GM19043 (cell line): ENCODE results near the gene BCL11A.

Experiments used
- ATAC-seq: cut with Tn5 transposase; IDR thresholded peaks from one replicate; pipeline ENCODE4 v1.9.1; 2021; ENCODE audit warnings: low read depth; ENCODE audit not compliant: unreplicated experiment

The BCL11A gene

DNA sequence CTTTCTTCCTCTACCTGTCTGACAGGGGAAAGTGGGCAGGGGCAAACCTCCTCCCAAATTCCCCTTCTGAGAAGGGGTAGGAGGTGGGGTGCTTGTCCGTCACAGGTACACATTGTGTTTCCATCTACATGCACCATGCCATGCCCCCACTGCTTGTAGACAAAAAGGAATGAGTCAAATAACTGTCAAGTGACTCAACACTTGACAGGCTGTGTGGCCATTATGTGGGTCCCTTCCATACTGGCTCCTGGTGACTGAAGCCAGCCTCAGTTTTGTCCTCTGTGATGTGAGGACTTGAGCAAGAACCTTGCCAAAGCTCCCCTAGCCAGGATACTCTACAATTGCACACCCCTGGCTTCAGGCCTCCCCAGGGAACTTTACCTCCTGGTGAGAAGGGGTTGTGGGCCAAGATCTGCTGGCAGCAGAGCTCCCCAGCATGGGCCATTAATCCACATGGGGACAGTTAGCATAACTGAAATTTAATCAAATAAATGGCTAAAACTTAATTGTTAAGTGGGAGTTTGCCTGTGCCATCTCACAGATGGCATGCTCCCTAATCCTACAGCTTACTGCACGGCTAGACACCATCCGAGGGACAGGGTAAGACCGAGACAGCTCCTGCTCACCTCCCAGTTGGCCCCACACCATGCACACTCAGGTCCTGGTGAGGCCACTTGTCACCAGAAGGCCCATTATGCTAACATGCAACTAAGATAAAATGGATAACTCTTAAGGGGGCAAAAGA, 140.2 kb downstream of the BCL11A start:
- ATAC-seq, result peak; percentile 34

DNA sequence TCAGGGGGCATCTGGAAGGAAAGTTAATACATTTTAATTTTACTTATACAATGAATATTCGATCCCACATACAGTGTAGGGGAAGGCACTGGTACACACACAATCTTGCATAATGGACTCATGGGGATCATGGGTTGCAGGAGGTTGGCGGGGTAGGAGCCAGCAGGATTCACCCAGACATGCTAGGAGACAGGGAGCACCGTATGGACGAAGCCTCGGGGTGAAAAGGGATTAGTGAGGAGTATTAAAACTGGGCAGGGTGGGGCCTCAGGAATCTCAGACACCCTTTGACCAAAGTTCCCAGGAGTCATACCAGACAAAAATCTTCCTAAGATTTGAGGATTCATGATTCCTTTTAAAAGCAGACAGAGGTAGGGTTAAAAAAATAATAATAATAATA, 140.8 kb downstream of the BCL11A start:
- ATAC-seq, result no peak

DNA sequence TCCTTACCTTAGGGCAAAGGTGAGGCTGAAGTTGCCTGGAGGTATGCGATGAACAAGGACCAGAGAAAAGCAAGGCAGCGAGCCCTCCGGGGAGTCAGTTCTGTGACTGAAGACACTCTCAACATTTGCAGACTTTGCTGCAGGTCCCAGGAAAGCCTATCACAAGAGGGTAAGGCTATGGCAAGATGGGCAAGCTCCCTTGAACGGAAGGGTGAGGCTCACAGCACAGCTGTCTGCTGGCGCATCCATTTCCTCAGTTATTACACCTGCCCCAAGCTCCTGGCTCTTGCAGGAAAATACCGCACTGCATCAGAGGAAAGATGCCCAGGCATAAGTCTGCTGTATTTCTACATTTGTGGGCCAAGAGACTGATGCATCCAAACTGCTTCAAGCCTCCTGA, 141.4 kb downstream of the BCL11A start:
- no peak for ATAC-seq

DNA sequence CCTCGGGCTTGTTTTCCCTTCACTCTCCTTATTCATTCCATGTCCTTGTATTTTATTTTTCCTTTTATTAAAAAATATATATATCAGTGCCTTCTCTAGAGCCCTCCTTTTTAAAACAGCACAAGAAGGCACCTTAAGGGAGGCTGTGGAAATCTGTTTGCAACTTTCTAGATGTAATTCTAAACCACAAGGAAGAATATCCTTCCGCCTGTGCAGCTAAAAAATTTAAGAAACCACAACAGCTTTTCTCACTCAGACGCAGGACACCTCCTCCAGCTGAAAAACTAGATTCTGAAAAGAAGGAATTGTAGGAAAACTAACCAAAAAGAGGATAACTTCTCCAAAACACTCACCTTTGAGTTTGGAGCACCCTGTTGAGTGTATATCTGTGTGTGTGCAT, 142.2 kb downstream of the BCL11A start:
- ATAC-seq, result no peak

DNA sequence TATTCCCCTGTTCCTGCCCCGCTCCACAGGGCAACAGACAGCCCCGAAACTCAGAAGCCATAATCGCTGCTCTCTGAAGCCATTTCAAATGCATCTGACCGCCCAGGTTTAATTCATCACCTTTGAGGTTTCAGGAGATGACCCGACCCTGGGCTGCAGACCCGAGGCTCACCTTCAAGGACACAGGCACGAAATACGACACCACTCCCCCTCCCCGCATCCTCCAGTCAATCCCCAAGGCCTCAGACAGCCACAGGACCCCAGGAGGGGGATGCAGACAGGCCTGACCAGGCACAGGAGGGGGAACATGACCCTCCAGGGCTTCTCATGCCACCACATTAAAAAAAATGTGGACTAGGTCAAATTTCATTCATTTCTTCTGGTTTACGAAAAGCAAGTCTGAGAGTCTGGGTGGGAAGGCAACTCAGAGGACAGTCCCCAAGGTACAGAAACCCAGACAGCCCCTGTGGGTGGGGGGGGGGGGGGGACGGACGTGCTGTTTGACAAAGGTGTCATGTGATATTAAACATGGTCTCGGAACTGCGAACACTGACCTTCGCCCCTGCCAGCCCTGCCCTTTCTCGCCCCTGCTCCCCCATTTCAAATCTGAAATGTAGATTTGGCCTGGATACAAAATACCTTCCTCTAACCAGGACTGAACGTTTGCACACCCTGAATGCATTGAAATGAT, 142.9 kb downstream of the BCL11A start:
- ATAC-seq, result no peak

DNA sequence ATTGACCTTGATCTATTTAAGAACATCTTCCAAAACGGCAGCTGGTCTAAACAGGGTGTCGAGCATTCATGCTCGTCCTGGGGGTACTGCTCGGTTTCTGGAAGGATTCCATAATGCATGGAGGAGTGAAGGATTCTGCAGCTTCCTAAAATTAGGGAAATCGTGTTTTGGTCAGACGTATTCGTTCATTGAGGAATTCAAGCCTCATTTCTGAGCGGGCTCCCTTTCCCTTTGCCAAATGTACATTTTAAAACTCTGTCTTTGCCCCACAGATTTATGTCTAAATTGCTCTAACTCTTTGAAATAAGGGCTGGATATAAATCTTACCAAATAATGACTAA, 144.0 kb downstream of the BCL11A start:
- ATAC-seq, result no peak

DNA sequence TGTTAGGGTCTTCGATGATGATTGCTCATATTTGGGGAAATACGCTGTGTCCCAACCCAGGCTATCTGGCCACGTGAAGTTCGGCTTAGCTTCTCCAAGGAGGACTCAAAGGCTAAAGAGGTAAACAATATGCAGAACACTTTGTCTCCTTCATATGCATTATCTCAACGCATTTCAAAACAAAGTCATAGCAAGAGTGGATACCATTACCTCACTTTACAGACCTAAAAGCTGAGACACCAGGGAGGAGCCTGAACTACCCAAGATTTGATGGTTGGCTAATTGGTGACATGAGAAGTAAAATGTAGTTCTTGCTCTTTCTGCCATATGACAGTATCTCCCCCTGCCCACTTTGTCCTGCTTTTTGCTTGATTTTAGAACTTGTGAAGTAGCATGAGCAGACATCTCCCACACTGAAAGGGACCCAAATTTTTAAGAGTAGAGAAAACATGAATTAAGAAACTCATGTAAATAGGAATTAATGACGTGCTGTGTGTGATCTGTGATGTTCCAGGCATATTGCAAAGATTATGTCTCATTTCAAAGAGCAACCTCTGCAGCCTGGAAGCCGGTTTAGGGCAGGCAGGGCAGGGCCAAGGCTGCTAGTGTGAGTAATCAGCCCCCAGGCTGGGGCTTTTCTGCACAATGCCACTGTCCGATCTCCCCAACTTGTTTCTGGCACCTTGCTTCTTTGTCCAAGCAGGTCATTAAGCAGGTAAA, 144.5 kb downstream of the BCL11A start:
- no peak for ATAC-seq

DNA sequence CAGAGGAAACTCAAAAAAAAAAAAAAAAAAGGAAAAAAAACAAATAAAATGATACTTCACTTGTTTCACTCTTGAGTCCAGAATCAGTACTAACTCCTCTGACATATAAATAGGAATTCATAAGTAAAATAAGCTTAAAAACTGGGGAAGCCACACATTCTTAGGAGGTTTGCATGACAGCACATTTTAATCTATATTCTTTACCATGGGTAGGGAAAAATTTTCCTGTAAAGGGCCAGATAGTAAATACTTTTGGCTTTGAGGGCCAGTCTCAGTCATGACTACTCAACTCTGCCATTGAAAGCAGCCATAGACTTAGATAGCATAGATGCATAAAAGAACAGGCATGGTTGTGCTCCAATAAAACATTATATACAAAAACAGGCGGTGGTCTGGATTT, 145.2 kb downstream of the BCL11A start:
- ATAC-seq, result no peak

DNA sequence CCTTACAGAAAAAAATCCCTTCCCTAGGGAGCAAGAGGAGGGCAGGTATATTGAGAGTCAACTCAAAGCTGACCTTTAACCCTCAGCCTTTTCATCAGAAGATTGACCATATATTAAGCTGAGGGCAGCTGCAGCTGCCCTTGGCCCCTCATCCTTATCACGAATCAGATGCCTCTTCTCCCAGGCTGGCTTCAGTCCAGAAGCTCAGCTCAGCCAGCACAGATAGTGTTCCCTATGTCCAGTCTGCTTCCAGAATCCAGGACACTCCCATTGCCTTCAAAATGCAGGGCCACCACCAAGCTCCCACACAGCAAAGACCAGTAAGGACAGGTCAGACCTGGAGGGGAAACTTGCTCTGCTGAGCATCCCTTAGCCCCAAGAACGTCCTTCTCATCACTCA, 146.1 kb downstream of the BCL11A start:
- no peak for ATAC-seq

DNA sequence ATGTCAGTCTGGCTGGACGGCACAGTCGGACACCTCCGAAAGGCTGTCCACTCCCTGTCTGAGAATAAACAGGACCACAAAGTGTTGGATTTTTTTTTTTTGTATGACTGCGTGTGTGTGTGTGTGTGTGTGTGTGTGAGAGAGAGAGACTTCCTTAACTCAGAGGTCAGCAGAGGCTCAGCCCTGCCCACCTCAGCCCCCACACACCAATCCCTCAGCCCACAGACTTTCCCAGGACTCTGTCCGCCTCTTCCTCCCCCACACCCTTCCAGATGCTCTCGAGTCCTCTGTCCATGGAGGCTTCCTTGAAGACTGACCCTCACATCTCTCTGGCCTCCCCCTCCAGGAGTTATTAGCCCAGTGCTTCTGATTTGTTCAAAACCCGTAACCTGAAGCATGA, 147.3 kb downstream of the BCL11A start:
- ATAC-seq, result no peak

DNA sequence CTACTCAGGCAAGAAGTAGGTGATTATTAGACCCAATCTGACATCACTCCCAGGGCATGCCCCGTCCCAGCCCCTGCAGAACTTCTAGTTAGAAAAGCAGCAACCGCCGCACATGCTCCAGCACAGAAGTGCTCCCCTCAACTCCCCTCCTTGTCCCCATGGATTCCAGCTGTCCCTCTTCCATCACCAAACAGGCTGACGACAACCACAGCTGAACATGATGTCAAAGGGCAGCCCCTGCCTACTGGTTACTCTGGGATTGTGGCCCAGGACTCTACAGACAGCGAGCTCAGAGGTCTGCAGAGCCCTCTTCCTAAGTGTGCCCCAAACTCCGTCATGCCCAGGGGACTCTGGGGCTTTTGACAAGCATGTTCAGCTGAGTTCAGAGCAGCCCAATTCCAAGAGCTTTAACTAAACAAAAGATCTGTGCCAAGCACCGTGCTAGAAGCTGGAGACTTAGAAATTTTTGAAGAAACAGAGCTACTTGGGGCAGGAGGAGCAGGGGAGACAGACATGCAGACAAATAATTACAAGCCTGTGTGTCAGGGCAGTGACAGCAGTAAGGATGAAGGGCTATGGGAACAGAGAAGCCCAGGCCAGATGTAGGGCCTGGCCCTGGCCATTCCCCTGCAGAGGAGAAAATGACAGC, 148.1 kb downstream of the BCL11A start:
- ATAC-seq, result no peak
